Lower leg skin (tissue), 3 donors: ENCODE measurements around the gene ACSL3.

Experiments
- CTCF ChIP-seq, 3 donors: fragments of 450-650 bp; IDR thresholded peaks; one replicate each; pipeline ENCODE4 v1.5.1; 2016; ENCODE audit warnings: antibody characterized with exemption in 3 of 3, mild to moderate bottlenecking in 3 of 3, moderate library complexity in 2 of 3
- POLR2A ChIP-seq, 2 donors: fragments of 450-650 bp; IDR thresholded peaks; one replicate each; pipeline ENCODE4 v1.6.1; 2016 to 2017; ENCODE audit warnings: antibody characterized with exemption in 2 of 2, mild to moderate bottlenecking in 1 of 2, moderate library complexity in 1 of 2

- TF ChIP-seq POLR2A (IDR thresholded peaks at IDR 0.05) (no peak), CTCF (IDR thresholded peaks at IDR 0.05) (no peak)
Measured at GRCh38 chr2:222912117-222912516, 51.3 kb downstream of the ACSL3 start.
